H9 (cell line): Measurements from ENCODE around the gene BTN2A1. TPM values are rescaled to one million over a fixed set of nuclear protein-coding genes. Genes with fewer than 3 reads are reported as not detected.

Experiments used
- DNase-seq: peaks from one replicate; pipeline ENCODE4 v3.0.0-alpha.2; 2017
- H2AFZ ChIP-seq: one replicate; pipeline ENCODE4 v1.6.1; 2013; ENCODE audit warnings: mild to moderate bottlenecking, low read length, control low read depth, moderate library complexity
- H2AK5ac ChIP-seq: 2 replicates; pipeline ENCODE4 v1.6.1; 2013; ENCODE audit warnings: low read length, control low read depth, mixed read lengths; ENCODE audit not compliant: insufficient read length
- H2BK120ac ChIP-seq: one replicate; pipeline ENCODE4 v1.6.1; 2013; ENCODE audit warnings: low read depth, mild to moderate bottlenecking, low read length, control low read depth, inconsistent platforms; ENCODE audit not compliant: poor library complexity, severe bottlenecking
- H2BK12ac ChIP-seq: 2 replicates; pipeline ENCODE4 v1.6.1; 2013; ENCODE audit warnings: low read length, control low read depth, mixed read lengths, low read depth; ENCODE audit not compliant: insufficient read length
- H2BK15ac ChIP-seq: 2 replicates; pipeline ENCODE4 v1.6.1; 2013; ENCODE audit warnings: low read depth, low read length, control low read depth
- H2BK20ac ChIP-seq: one replicate; pipeline ENCODE4 v1.6.1; 2013; ENCODE audit warnings: low read depth, mild to moderate bottlenecking, low read length, control low read depth, inconsistent platforms; ENCODE audit not compliant: poor library complexity, severe bottlenecking
- H2BK5ac ChIP-seq: 2 replicates; pipeline ENCODE4 v1.6.1; 2013; ENCODE audit warnings: low read length, control low read depth, mixed read lengths; ENCODE audit not compliant: insufficient read length
- H3K14ac ChIP-seq: 2 replicates; pipeline ENCODE4 v1.6.1; 2013; ENCODE audit warnings: low read length, control low read depth; ENCODE audit not compliant: insufficient read depth
- H3K18ac ChIP-seq: 2 replicates; pipeline ENCODE4 v1.6.1; 2013; ENCODE audit warnings: low read depth, mild to moderate bottlenecking, mixed read lengths, low read length, control low read depth; ENCODE audit not compliant: insufficient read length
- H3K23ac ChIP-seq: 2 replicates; pipeline ENCODE4 v1.6.1; 2013; ENCODE audit warnings: low read length, control low read depth, mixed read lengths, low read depth; ENCODE audit not compliant: insufficient read length
- H3K23me2 ChIP-seq: 2 replicates; pipeline ENCODE4 v1.6.1; 2013; ENCODE audit warnings: low read depth, mild to moderate bottlenecking, mixed read lengths, low read length, control low read depth; ENCODE audit not compliant: insufficient read length, poor library complexity, severe bottlenecking
- H3K27ac ChIP-seq: 2 replicates; pipeline ENCODE4 v1.5.1; 2013; ENCODE audit warnings: low read length, control low read depth, mixed read lengths, low read depth; ENCODE audit not compliant: insufficient read length
- H3K27me3 ChIP-seq: 2 replicates; pipeline ENCODE4 v1.6.1; 2013; ENCODE audit warnings: low read length, control low read depth, inconsistent platforms; ENCODE audit not compliant: insufficient read depth
- H3K4ac ChIP-seq: 2 replicates; pipeline ENCODE4 v1.6.1; 2013; ENCODE audit warnings: low read depth, mild to moderate bottlenecking, control low read depth, inconsistent platforms, low read length, moderate library complexity
- H3K4me1 ChIP-seq: 2 replicates; pipeline ENCODE4 v1.6.1; 2013; ENCODE audit warnings: low read length, control low read depth, inconsistent platforms; ENCODE audit not compliant: insufficient read depth
- H3K4me2 ChIP-seq: 2 replicates; pipeline ENCODE4 v1.6.1; 2013; ENCODE audit warnings: low read length, control low read depth, mixed read lengths; ENCODE audit not compliant: insufficient read length, insufficient read depth
- H3K56ac ChIP-seq: 2 replicates; pipeline ENCODE4 v1.6.1; 2013; ENCODE audit warnings: low read depth, mild to moderate bottlenecking, mixed read lengths, low read length, control low read depth; ENCODE audit not compliant: insufficient read length
- H3K79me1 ChIP-seq: 2 replicates; pipeline ENCODE4 v1.6.1; 2013; ENCODE audit warnings: low read depth, mild to moderate bottlenecking, moderate library complexity, low read length, control low read depth, inconsistent platforms; ENCODE audit not compliant: insufficient read depth, poor library complexity, severe bottlenecking
- H3K79me2 ChIP-seq: 2 replicates; pipeline ENCODE4 v1.6.1; 2013; ENCODE audit warnings: low read length, control low read depth, inconsistent platforms; ENCODE audit not compliant: insufficient read depth
- H3K9ac ChIP-seq: 2 replicates; pipeline ENCODE4 v1.6.1; 2013; ENCODE audit warnings: low read length, control low read depth, mixed read lengths; ENCODE audit not compliant: insufficient read length; ENCODE audit errors: extremely low read depth
- H3K9me3 ChIP-seq: one replicate; pipeline ENCODE4 v1.6.1; 2013; ENCODE audit warnings: low read depth, low read length, inconsistent platforms; ENCODE audit not compliant: control insufficient read depth
- H3T11ph ChIP-seq: one replicate; pipeline ENCODE4 v1.6.1; 2013; ENCODE audit warnings: mild to moderate bottlenecking, low read length, control low read depth, inconsistent platforms
- H4K20me1 ChIP-seq: one replicate; pipeline ENCODE4 v1.6.1; 2013; ENCODE audit not compliant: control insufficient read depth, insufficient read length, insufficient read depth
- H4K5ac ChIP-seq: 2 replicates; pipeline ENCODE4 v1.6.1; 2013; ENCODE audit warnings: low read depth, mild to moderate bottlenecking, mixed read lengths, low read length, control low read depth; ENCODE audit not compliant: insufficient read length
- H4K8ac ChIP-seq: replicated peaks from 2 replicates; pipeline ENCODE4 v1.6.1; 2013; ENCODE audit warnings: low read length, control low read depth, mixed read lengths, low read depth; ENCODE audit not compliant: insufficient read length
- H4K91ac ChIP-seq: 2 replicates; pipeline ENCODE4 v1.6.1; 2013; ENCODE audit warnings: low read depth, mild to moderate bottlenecking, moderate library complexity, mixed read lengths, low read length, control low read depth; ENCODE audit not compliant: insufficient read length
- H3K27ac Mint-ChIP-seq, 3 experiments: 2 replicates in 2 of 3; 3 replicates in 1 of 3; pipeline ENCODE4 v1.8.0; 2020 to 2021; ENCODE audit warnings: mixed read lengths in 3 of 3, mild to moderate bottlenecking in 1 of 3, moderate library complexity in 1 of 3
- H3K27me3 Mint-ChIP-seq: 2 replicates; pipeline ENCODE4 v1.8.0; 2021; ENCODE audit warnings: low read depth, mild to moderate bottlenecking, moderate library complexity, mixed read lengths
- H3K36me3 Mint-ChIP-seq, 3 experiments: 2 replicates in 2 of 3; 3 replicates in 1 of 3; pipeline ENCODE4 v1.8.0; 2020 to 2021; ENCODE audit warnings: low read depth in 3 of 3, mixed read lengths in 3 of 3; ENCODE audit not compliant: insufficient read depth in 1 of 3
- H3K4me1 Mint-ChIP-seq, 2 experiments: 2 replicates each; pipeline ENCODE4 v1.8.0; 2020; ENCODE audit warnings: mixed read lengths in 2 of 2
- H3K4me3 Mint-ChIP-seq, 2 experiments: 2 replicates in 1 of 2; 3 replicates in 1 of 2; pipeline ENCODE4 v1.8.0; 2020 to 2021; ENCODE audit warnings: mild to moderate bottlenecking in 2 of 2, mixed read lengths in 2 of 2, moderate library complexity in 1 of 2
- H3K9me3 Mint-ChIP-seq, 2 experiments: 2 replicates in 1 of 2; 3 replicates in 1 of 2; pipeline ENCODE4 v1.8.0; 2020; ENCODE audit warnings: mild to moderate bottlenecking in 2 of 2, mixed read lengths in 2 of 2, moderate library complexity in 1 of 2
- CTCF ChIP-seq: fragments of 200-600 bp; sonication (generic); conservative IDR thresholded peaks from 3 replicates; pipeline ENCODE4 v1.8.0; 2021; ENCODE audit warnings: antibody characterized with exemption, mild to moderate bottlenecking
- WGBS: extraction: QIAGEN DNeasy Blood & Tissue Kit; methylation state at CpG from one replicate; pipeline ENCODE4 v1.1.7; 2013; ENCODE audit warnings: missing lambda C conversion rate, low lambda C conversion rate, mixed read lengths; ENCODE audit not compliant: insufficient read length; ENCODE audit errors: extremely low coverage; 5-methylcytosine and 5-hydroxymethylcytosine counted together
- total RNA-seq: library from RNA; stranded (reverse); gene quantifications from 2 replicates; pipeline ENCODE4 v1.2.1, GENCODE V29; 2021

The BTN2A1 gene
- total RNA-seq, 1 experiment from 2014 or later: 18.4 TPM

DNA sequence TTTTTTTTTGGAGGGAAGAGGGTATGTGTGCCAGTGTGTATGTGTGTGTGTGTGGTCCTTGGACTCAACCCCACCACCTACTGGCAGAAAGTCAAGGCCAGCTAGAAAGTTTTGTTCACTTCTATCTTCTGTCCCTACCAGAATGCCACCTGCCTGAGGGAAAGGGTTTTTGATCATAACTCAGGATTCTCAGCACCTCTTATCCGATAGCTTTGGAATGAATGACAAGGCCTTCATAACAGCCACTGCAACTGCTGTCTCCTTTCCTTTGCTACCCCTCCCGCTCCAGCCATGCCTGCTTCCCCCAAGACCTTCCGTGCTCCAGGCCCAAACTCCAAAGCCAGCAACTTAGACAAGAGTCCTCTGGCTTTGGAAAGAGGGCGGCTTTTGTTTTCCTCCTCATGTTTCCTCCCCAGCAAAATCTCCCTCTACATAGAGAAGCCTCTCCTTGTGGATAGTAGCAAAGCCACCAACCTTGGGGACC is 37.0 kb upstream of the BTN2A1 start:
- Histone ChIP-seq H4K8ac (no peak overlapping the region), H2AFZ (peak overlapping the region; percentile 97), H2BK15ac (no peak overlapping the region)

More for the DNA sequence above, 37.0 kb upstream of the BTN2A1 start:
- peak; percentile 67 for TF ChIP-seq CTCF
- H3K79me1 ChIP-seq: no peaks in the 10 kb centered on the region
- H3K9ac ChIP-seq: peak overlapping the region; percentile 61
- no peak overlapping the region for H3K14ac ChIP-seq
- H3K79me2 ChIP-seq: no peaks in the 10 kb centered on the region
- H4K5ac ChIP-seq: no peak overlapping the region
- H3K9me3 ChIP-seq: no peaks in the 10 kb centered on the region
- peaks cover 2 to 20% (median 12%) of the 10 kb centered on the region in 3 experiments for H3K36me3 Mint-ChIP-seq
- peak overlapping the region; percentile 86 for H3T11ph ChIP-seq
- no peak overlapping the region for H2AK5ac ChIP-seq
- no peak overlapping the region for H3K23ac ChIP-seq
- peaks cover 10% of the 10 kb centered on the region for H3K27me3 Mint-ChIP-seq
- no peak overlapping the region for H2BK12ac ChIP-seq
- H4K91ac ChIP-seq: no peak overlapping the region
- H3K4me3 Mint-ChIP-seq: no peak overlapping the region
- peak; percentile 46 for DNase-seq
- no peak overlapping the region for H2BK20ac ChIP-seq
- H3K23me2 ChIP-seq: peaks cover 7% of the 10 kb centered on the region
- no peaks in the 10 kb centered on the region for H3K4me1 ChIP-seq
- H3K27ac Mint-ChIP-seq: no peak overlapping the region
- no peaks in the 10 kb centered on the region for H3K27me3 ChIP-seq
- H3K4ac ChIP-seq: no peak overlapping the region
- no peak overlapping the region for H3K27ac ChIP-seq
- peaks cover 3 to 7% of the 10 kb centered on the region in 2 experiments for H3K4me1 Mint-ChIP-seq
- H3K9me3 Mint-ChIP-seq: peaks cover 15 to 23% of the 10 kb centered on the region in 2 experiments
- H3K4me2 ChIP-seq: peak overlapping the region; percentile 68
- H2BK120ac ChIP-seq: peak overlapping the region; percentile 85
- H3K56ac ChIP-seq: no peak overlapping the region
- no peak overlapping the region for H2BK5ac ChIP-seq
- no peaks in the 10 kb centered on the region for H4K20me1 ChIP-seq
- H3K18ac ChIP-seq: no peak overlapping the region
- no CpG with 5 or more reads among the region's 4 CpGs for WGBS
